ENCODE results near the gene CFAP157.
"Not testable (repeated sequence)": the region's sequence is repeated elsewhere in the genome, so short reads cannot be mapped to it uniquely, and the experiment has no call there.

The CFAP157 gene

GRCh38 chr9:127734747-127735529, 28.1 kb downstream of the CFAP157 start, which contains the start of gene TOR2A:
TSS of gene TOR2A (minus strand) at chr9:127735294. CDS start at chr9:127735270, 24 bp downstream.
- peak; percentile 96 to 97 for DNase-seq (ENCODE audit: low read depth in 1 of 2, low spot score in 1 of 2)

DNA sequence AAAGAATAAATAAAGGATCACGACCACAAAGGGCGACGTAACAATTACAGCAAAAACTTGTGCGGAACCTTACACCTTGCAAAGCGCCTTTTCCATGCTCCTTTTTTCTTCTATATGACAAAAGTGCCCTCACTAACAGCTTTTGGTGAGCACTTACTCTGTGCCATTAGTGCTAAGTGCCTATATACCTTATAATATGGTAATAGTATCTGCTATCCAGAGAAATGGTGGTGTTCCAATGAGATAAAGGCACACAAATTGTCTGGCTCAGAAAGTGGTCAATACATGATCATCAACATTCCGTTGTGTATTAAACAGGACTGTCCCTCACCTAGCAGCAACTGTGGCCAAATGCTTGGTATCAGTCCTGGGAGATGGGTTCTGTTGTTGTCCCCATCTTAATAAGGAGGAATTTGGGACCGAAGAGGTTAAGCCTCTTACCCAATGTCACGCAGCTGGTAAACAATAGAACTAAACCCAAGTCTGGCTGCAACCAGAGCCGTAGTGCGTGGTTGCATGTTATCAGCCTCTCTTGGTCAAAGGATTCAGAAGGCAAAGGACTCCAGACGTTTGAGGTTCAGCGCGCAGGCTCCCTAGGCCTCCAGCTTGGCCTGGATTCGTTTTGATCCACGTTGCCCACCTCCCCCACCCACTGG, 28.9 kb downstream of the CFAP157 start:
- DNase-seq (ENCODE audit: low read depth in 1 of 2, low spot score in 1 of 2): no peak

DNA sequence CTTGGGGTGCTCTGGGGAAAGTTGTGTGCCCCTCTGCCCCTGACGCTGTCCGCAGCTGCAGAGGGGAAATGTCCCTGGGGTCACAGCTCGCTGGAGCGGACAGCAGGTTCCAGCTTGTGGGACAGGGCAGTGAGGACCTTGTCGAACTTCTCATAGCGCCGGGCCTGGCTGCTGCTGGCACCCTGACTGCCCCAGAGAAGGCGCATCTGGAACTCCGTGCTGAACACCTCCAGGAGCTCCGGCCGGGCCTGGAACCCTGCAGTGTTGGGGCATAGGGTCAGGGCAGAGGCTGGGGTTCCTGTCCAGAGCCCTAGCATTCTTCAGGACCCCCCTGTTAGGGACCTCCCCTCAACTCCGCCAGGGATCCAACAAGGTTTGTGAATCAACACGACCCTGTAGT, 31.9 kb downstream of the CFAP157 start:
- no peak for DNase-seq (ENCODE audit: low read depth in 1 of 2, low spot score in 1 of 2)

- DNase-seq (ENCODE audit: low read depth in 1 of 2, low spot score in 1 of 2): no peak
Observed at GRCh38 chr9:127739614-127740330, 33.0 kb downstream of the CFAP157 start.

DNA sequence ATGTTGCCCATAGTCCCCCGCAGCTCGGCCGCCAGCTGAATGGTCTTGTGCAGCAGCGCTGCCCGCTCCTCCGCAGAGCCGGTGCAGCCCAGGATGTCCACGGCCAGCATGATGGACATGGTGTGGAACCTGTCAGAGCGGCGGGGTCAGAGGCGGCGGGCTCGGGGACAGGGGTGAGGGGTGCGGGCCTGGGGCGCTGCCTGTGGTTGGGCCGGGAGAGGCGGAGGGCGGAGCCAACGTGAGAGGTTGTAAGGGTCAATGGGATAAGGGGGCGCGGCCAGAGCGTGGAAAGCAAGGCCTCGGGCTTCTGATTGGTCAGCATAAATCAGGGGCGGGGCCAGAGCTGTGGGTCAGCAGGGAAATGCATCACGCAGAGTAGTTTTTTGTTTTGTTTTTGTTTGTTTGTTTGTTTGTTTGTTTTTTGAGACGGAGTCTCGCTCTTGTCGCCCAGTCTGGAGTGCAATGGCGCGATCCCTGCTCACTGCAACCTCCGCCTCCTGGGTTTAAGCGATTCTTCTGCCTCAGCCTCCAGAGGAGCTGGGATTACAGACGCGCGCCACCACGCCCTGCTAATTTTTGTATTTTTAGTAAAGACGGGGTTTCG, 35.1 kb downstream of the CFAP157 start:
- DNase-seq (ENCODE audit: low read depth in 1 of 2, low spot score in 1 of 2): no peak

DNA sequence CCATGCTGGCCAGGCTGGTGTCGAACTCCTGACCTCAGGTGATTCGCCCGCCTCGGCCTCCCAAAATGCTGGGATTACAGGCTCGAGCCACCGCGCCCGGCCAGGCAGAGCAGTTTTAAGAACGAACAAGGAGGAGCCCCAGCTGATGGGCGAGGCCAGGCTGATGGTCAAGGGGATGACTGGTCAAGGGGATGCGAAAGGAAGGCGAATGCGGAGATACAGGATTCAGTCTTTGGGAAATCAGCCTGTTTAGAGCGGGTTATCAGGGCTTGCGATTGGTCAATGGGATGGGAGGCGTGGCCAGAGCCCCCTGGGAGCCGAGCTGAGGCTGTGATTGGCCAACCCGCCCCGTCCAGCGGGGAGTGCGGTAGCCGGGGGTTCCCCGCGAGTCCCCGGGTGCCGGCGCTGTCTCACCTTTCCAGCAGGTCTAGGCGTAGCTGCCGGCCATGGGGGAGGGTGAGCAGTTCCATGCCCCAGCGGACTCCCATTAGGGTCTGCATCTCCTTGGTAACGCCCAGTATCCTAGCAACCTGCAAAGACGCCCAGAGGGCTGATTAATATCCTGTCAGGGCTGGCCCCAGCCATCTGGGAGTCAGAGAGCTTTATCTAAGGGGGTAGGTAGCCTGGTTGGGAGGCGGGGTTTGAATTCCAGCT, 35.8 kb downstream of the CFAP157 start:
- DNase-seq (ENCODE audit: low read depth in 1 of 2, low spot score in 1 of 2): no peak

DNA sequence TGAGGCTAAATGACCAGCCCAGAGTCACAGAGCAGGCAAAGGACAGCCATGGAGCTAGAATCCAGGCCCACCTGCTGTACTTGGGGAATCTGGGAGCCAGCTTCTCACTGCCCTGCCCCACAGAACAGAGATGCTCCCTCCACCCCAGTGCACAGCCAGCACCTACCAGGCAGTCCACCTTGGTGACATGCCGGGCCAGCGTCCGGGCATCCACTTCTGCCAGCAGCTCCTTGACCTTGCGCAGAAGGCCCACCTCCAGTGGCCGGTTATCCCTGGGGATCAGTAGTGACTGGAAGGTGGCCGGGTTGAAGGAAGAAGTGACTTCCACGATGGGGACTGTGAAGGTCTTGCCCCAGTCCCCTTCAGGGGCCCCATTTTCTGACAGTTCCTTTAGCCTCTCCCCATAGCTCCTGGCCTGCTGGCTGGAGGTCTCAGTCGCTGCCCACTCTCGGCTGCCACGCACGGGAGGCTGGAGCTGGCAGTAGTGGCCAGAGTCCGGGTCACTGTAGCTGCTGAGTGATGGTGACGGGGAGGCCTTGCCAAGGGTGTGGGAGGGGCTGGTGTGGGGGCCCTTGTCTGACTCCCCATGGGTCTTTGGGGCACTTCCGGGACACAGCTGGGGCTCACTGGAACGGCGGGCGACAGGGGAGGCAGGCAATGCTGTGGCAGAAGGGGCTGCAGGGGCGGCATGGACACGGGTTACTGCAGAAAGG, 37.8 kb downstream of the CFAP157 start:
- DNase-seq (ENCODE audit: low read depth in 1 of 2, low spot score in 1 of 2): no peak

GRCh38 chr9:127746959-127747569, 40.3 kb downstream of the CFAP157 start:
- DNase-seq (ENCODE audit: low read depth in 1 of 2, low spot score in 1 of 2): no peak

- no peak for DNase-seq (ENCODE audit: low read depth in 1 of 2, low spot score in 1 of 2)
Observed at GRCh38 chr9:127749090-127749787, 42.5 kb downstream of the CFAP157 start.

DNA sequence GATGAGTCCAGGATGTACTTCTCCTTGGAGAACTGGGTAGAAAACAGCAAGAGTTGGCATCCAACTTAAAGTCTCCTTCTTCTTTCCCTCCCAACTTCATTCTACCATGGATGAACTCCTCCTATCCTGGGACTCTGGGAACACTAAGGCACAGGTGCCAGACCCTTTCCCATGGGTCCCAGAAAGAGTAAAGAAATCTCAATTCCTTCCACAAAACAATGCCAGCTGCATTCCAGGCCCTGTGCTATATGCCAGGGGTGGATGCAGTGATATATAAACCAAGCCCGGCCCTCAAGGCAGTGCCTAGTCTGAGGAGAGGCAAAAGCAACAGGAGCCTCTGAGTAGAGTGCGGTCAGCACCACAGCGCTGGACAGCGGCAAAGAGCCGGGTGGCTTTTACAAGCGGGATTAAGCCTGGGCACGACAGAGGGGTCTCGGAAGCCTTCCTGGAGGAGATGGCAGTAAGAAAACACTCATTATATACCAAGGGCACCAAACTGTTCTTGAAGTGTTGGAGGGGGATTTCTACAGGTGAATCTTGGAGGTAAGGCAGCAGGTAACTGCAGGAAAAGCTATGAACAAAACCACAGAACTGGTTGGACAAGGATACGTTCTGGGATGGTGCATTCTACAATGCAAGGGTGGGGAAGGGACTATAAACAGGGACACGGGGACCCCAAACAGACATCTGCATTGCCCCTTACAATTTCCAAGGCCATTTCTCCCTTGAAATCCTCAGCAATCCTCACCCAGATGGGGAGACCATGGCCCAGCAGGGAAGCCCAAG, 44.7 kb downstream of the CFAP157 start:
- DNase-seq (ENCODE audit: low read depth in 1 of 2, low spot score in 1 of 2): no peak

GRCh38 chr9:127753148-127753547, 46.4 kb downstream of the CFAP157 start:
- no peak for DNase-seq (ENCODE audit: low read depth in 1 of 2, low spot score in 1 of 2)

GRCh38 chr9:127753622-127754021, 46.8 kb downstream of the CFAP157 start:
- no peak for DNase-seq (ENCODE audit: low read depth in 1 of 2, low spot score in 1 of 2)

DNA sequence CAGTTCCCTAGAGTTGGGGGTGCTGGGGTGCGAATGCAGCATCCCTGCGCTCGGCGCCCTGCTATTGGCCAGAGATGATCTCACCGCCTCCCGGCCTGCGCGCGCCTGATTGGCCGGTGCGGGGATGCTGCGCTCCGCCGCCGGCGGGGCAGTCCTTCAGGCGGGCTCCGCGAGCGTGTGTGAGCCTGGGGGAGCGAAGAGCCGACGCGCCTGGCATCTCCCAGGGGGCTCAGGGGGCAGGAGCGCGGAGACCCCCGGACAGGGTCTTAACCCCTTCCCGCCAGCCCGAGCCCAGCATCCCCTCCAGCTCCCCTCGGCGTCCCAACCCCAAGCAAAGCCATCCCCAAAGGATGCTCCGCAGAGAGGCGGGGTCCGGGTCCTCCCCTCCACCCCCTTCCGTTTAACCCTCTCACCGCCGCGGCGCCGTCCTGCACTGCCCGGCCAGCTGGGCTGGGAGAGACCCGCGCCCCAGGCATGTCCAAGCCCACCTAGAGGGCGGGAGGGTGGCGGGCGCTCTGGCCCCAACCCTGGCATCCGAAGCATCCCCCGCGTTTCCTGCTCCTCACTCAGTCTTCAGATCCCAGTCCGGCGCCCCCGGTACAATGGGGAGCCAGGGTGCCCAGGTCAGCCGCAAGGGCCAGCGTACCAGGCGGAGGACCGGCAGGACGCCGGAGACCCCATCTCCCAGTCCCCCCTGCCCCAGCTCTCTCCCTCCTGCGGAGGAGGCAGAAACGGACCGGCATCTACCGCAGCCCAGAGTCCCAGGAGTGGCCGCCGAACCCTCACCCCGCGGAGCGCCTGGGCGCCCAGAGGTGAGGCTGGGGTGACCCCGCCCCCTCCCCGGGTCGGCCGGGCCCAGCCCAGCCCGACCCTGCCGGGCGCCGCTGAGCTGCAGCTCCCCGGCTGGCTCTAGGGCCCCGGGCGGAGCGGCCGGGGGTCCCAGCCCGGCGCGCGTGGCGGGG, 47.6 kb downstream of the CFAP157 start:
- no peak for DNase-seq (ENCODE audit: low read depth in 1 of 2, low spot score in 1 of 2)

DNA sequence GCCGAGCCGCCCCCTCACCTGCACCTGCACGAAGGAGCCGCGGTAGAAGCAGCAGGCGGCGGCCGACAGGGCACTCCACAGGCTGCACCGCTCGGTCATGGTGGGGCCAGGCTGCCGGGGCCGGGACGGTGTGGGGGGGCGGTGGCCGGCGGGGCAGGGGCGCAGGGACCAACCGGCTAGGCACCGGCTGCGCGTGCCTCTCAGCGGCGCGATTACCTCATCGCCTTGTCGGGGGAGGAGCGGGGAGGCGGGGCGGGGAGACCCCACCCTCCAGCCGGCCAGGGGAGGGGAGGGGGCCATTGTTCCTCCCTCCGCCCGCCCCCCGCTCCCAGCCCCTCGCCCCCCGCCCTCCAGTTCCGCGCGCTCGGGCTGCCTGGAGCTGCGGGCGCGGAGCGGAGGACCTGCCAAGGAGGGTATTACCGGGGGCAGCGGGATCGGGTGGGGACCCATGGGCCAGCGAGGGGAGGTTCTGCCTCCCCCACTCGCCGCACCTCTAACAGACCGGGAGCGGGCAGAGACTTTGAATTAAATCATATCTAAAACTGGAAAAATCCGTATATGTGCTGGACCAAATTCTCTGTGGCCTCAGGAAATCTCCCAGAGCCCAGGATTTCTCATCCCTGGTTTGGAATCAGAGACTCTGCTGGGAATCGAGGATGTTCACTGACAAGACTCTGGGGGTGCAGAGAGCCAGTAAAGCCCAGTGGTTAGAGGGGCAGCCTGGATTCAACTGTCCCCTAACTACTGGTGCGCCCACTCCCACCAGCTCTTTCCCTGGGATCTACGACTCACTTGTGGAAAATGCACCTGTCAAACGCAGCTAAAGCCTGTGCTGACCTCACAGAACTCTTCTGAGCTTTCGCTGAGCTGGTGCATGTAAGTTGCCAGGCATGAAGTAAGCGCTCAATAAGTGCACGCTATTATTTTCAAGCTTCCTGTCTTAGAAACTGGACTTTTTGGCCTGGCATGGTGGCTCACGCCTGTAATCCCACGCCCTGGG, 48.6 kb downstream of the CFAP157 start:
- no peak for DNase-seq (ENCODE audit: low read depth in 1 of 2, low spot score in 1 of 2)

GRCh38 chr9:127756233-127756632, 49.4 kb downstream of the CFAP157 start:
- DNase-seq (ENCODE audit: low read depth in 1 of 2, low spot score in 1 of 2): no peak

DNA sequence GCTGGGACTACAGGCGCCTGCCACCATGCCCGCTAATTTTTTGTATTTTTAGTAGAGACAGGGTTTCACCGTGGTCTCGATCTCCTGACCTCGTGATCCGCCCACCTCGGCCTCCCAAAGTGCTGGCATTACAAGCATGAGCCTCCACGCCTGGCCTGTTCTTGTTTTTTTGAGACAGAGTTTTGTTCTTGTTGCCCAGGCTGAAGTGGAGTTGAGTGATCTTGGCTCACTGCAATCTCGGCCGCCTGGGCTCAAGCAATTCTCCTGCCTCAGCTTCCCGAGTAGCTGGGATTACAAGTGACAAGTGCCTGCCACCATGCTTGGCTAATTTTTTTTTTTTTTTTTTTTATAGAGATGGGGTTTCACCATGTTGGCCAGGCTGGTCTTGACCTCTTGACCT, 50.0 kb downstream of the CFAP157 start:
- not testable (repeated sequence) for DNase-seq (ENCODE audit: low read depth in 1 of 2, low spot score in 1 of 2)

Measured in activated CD4-positive, alpha-beta T cell treated with anti-CD3 and anti-CD28 coated beads, Interleukin-2, amount 50 U/mL, for 24 hours (primary cell).